ENCODE measurements around the gene TEX19.

DNA sequence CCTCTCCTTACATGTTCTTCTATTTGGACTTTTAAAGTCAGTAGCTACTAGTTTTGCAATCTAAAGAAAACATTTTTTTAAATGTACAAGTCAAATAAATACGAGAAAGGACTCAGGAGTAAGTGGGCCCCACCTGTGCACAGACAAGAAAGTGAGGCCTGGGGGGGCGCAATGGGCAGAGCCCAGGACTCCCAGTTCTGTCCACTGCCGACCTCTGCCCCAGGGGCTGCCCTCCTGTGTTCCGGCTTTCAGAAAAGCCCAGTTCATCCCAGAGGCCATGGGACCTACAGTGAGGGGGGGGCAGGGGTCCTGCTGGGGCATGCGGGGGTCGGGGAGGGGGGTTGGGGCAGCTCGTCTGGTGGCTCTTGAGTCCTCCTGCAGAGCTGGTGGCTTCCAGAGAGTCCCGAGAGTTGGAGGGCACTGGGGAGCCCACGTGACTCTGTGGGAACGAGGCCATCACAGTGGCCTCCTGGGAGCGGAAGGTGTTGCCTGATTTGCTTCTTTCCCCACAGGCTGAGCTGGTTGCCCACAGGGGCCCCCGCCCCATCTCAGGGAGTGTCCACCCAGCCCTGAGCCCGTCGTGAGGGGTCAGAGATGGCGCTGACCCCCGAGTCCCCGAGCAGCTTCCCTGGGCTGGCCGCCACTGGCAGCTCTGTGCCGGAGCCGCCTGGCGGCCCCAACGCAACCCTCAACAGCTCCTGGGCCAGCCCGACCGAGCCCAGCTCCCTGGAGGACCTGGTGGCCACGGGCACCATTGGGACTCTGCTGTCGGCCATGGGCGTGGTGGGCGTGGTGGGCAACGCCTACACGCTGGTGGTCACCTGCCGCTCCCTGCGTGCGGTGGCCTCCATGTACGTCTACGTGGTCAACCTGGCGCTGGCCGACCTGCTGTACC, 14.9 kb downstream of the TEX19 start:
- TF ChIP-seq, protein P1, sequence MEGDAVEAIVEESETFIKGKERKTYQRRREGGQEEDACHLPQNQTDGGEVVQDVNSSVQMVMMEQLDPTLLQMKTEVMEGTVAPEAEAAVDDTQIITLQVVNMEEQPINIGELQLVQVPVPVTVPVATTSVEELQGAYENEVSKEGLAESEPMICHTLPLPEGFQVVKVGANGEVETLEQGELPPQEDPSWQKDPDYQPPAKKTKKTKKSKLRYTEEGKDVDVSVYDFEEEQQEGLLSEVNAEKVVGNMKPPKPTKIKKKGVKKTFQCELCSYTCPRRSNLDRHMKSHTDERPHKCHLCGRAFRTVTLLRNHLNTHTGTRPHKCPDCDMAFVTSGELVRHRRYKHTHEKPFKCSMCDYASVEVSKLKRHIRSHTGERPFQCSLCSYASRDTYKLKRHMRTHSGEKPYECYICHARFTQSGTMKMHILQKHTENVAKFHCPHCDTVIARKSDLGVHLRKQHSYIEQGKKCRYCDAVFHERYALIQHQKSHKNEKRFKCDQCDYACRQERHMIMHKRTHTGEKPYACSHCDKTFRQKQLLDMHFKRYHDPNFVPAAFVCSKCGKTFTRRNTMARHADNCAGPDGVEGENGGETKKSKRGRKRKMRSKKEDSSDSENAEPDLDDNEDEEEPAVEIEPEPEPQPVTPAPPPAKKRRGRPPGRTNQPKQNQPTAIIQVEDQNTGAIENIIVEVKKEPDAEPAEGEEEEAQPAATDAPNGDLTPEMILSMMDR (IDR thresholded peaks at IDR 0.05) = no peak
- no peak for TF ChIP-seq POLR2A (IDR thresholded peaks at IDR 0.05)
